ENCODE data around the gene SYK.

DNA sequence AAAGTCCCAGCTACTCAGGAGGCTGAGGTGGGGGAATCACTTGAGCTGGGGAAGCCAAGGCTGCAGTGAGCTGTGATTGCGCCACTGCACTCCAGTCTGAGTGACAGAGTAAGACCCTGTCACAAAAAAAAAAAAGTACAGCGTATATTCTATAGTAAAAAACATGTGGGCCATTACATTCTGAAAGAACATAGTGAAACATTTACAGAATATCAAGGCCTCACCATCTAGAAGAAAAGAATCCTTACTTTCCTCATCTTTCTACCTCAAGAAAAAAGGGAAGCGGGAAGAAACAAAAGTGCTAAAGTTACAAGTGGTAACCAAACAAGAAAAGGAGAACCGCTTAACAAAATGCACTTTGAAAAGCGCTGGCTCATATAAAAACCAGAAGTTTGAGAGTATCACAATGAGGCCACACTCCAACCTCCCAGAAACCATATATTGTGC, 5.7 kb upstream of the SYK start:
- TF ChIP-seq, protein P1, sequence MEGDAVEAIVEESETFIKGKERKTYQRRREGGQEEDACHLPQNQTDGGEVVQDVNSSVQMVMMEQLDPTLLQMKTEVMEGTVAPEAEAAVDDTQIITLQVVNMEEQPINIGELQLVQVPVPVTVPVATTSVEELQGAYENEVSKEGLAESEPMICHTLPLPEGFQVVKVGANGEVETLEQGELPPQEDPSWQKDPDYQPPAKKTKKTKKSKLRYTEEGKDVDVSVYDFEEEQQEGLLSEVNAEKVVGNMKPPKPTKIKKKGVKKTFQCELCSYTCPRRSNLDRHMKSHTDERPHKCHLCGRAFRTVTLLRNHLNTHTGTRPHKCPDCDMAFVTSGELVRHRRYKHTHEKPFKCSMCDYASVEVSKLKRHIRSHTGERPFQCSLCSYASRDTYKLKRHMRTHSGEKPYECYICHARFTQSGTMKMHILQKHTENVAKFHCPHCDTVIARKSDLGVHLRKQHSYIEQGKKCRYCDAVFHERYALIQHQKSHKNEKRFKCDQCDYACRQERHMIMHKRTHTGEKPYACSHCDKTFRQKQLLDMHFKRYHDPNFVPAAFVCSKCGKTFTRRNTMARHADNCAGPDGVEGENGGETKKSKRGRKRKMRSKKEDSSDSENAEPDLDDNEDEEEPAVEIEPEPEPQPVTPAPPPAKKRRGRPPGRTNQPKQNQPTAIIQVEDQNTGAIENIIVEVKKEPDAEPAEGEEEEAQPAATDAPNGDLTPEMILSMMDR (IDR thresholded peaks at IDR 0.05): no peak
- no peak for TF ChIP-seq POLR2A (IDR thresholded peaks at IDR 0.05)
